H1 (cell line): Measurements from ENCODE around the gene ZNF277. TPM values are rescaled to one million over a fixed set of nuclear protein-coding genes. Genes with fewer than 3 reads are reported as not detected.

Experiments
- CTCF ChIA-PET: fragments of 300-600 bp; sonication (Branson Sonifier 250); formaldehyde crosslinking; loops from one replicate; lab custom pipeline; 2021; ENCODE audit not compliant: partially characterized antibody; lab: Charles Lee
- POLR2A ChIA-PET: fragments of 300-600 bp; sonication (Branson Sonifier 250); formaldehyde crosslinking; loops from one replicate; lab custom pipeline; 2021; ENCODE audit warnings: inconsistent platforms; ENCODE audit not compliant: partially characterized antibody; lab: Charles Lee
- DNase-seq, 2 experiments: peaks; one replicate each; pipeline versions ENCODE4 v3.0.0 to v3.0.0-alpha.2; 2010 to 2022; ENCODE audit warnings: low spot score in 2 of 2, low read depth in 1 of 2, mixed read lengths in 1 of 2
- FAIRE-seq: peaks from 2 replicates; lab custom pipeline; 2011; peaks lifted over from hg19 to GRCh38; lab: Jason Lieb, UNC
- H2AFZ ChIP-seq: 2 replicates; pipeline ENCODE4 v1.8.1; 2012; ENCODE audit warnings: low read length, inconsistent platforms
- H2AK5ac ChIP-seq: 2 replicates; pipeline ENCODE4 v1.6.1; 2013; ENCODE audit warnings: low read depth, low read length
- H2BK120ac ChIP-seq: replicated peaks from 2 replicates; pipeline ENCODE3; 2013; ENCODE audit warnings: low read depth, low read length, inconsistent platforms
- H2BK12ac ChIP-seq: 2 replicates; pipeline ENCODE4 v1.6.1; 2013; ENCODE audit warnings: low read depth, low read length
- H2BK15ac ChIP-seq: 2 replicates; pipeline ENCODE4 v1.6.1; 2013; ENCODE audit warnings: low read length
- H2BK20ac ChIP-seq: 2 replicates; pipeline ENCODE4 v1.6.1; 2013; ENCODE audit warnings: low read length
- H2BK5ac ChIP-seq: 2 replicates; pipeline ENCODE4 v1.6.1; 2013; ENCODE audit warnings: low read depth, low read length
- H3K14ac ChIP-seq: 2 replicates; pipeline ENCODE4 v1.6.1; 2013; ENCODE audit warnings: inconsistent platforms; ENCODE audit not compliant: insufficient read length
- H3K18ac ChIP-seq: 2 replicates; pipeline ENCODE4 v1.6.1; 2013; ENCODE audit warnings: low read length; ENCODE audit errors: extremely low read depth
- H3K23ac ChIP-seq: 2 replicates; pipeline ENCODE4 v1.6.1; 2013; ENCODE audit warnings: inconsistent platforms; ENCODE audit not compliant: insufficient read length
- H3K23me2 ChIP-seq: 2 replicates; pipeline ENCODE4 v1.6.1; 2013; ENCODE audit warnings: low read depth, low read length
- H3K27ac ChIP-seq: 2 replicates; pipeline ENCODE4 v1.6.1; 2011; ENCODE audit warnings: low read depth, low read length, inconsistent platforms
- H3K27me3 ChIP-seq, 4 experiments: replicated peaks in 1 of 4; 1 replicate in 1 of 4; 2 replicates in 3 of 4; pipeline versions ENCODE4 v1.6.1 to v1.8.1; 2011 to 2013; ENCODE audit warnings: low read length in 3 of 4, mild to moderate bottlenecking in 3 of 4, inconsistent platforms in 2 of 4, mixed read lengths in 2 of 4, moderate library complexity in 1 of 4; ENCODE audit not compliant: control insufficient read depth in 3 of 4, insufficient read depth in 3 of 4; ENCODE audit errors: extremely low read depth in 1 of 4
- H3K36me3 ChIP-seq, 4 experiments: 2 replicates each; pipeline versions ENCODE4 v1.6.1 to v1.8.1; 2011 to 2013; ENCODE audit warnings: mild to moderate bottlenecking in 4 of 4, low read length in 3 of 4, moderate library complexity in 2 of 4, control low read depth in 1 of 4, inconsistent platforms in 1 of 4; ENCODE audit not compliant: insufficient read depth in 4 of 4, control insufficient read depth in 2 of 4
- H3K4ac ChIP-seq: replicated peaks from 2 replicates; pipeline ENCODE3; 2013; ENCODE audit warnings: low read length, low read depth, mixed read lengths, inconsistent platforms; ENCODE audit not compliant: insufficient read length
- H3K4me1 ChIP-seq, 4 experiments: replicated peaks in 1 of 4; 1 replicate in 1 of 4; 2 replicates in 3 of 4; pipeline versions ENCODE4 v1.6.1 to v1.8.1; 2011 to 2013; ENCODE audit warnings: low read length in 3 of 4, inconsistent platforms in 2 of 4, mixed read lengths in 1 of 4; ENCODE audit not compliant: insufficient read depth in 4 of 4, control insufficient read depth in 3 of 4
- H3K4me2 ChIP-seq, 2 experiments: 2 replicates each; pipeline versions ENCODE4 v1.6.1 to v1.8.1; 2011 to 2013; ENCODE audit warnings: low read depth in 2 of 2, low read length in 2 of 2, control low read depth in 1 of 2, inconsistent platforms in 1 of 2, mild to moderate bottlenecking in 1 of 2; ENCODE audit not compliant: insufficient read depth in 1 of 2
- H3K4me3 ChIP-seq, 4 experiments: fragments of 200-600, 300-600 bp in 1 of 4; sonication (generic), shearing (Covaris generic), sonication (Bioruptor Twin) in 1 of 4; 2 replicates each; pipeline versions ENCODE4 v1.5.1 to v1.8.1; 2011 to 2016; ENCODE audit warnings: low read length in 4 of 4, low read depth in 3 of 4, control low read depth in 2 of 4, inconsistent platforms in 2 of 4, mild to moderate bottlenecking in 2 of 4, mixed read lengths in 1 of 4, moderate library complexity in 1 of 4; ENCODE audit not compliant: insufficient read depth in 2 of 4; ENCODE audit errors: extremely low read depth in 1 of 4
- H3K56ac ChIP-seq: replicated peaks from 2 replicates; pipeline ENCODE3; 2013; ENCODE audit warnings: low read depth, mild to moderate bottlenecking, mixed read lengths, low read length, inconsistent platforms; ENCODE audit not compliant: insufficient read length
- H3K79me1 ChIP-seq: 2 replicates; pipeline ENCODE4 v1.6.1; 2013; ENCODE audit warnings: low read depth, low read length, control low read depth
- H3K79me2 ChIP-seq, 2 experiments: 2 replicates each; pipeline versions ENCODE4 v1.6.1 to v1.8.1; 2012 to 2013; ENCODE audit warnings: low read length in 2 of 2, mild to moderate bottlenecking in 2 of 2, inconsistent platforms in 1 of 2; ENCODE audit not compliant: insufficient read depth in 2 of 2, control insufficient read depth in 1 of 2
- H3K9ac ChIP-seq, 4 experiments: replicated peaks in 1 of 4; 1 replicate in 1 of 4; 2 replicates in 3 of 4; pipeline versions ENCODE4 v1.6.1 to v1.8.1; 2011 to 2013; ENCODE audit warnings: low read depth in 3 of 4, low read length in 3 of 4, control low read depth in 2 of 4, mild to moderate bottlenecking in 2 of 4, moderate library complexity in 2 of 4, inconsistent platforms in 1 of 4; ENCODE audit errors: extremely low read depth in 1 of 4
- H3K9me3 ChIP-seq, 2 experiments: 2 replicates each; pipeline versions ENCODE4 v1.6.1 to v1.8.1; 2012 to 2013; ENCODE audit warnings: mild to moderate bottlenecking in 2 of 2, moderate library complexity in 2 of 2, control low read depth in 1 of 2, inconsistent platforms in 1 of 2, low read depth in 1 of 2, low read length in 1 of 2, mixed read lengths in 1 of 2; ENCODE audit not compliant: insufficient read depth in 2 of 2
- H4K20me1 ChIP-seq, 2 experiments: replicated peaks in 1 of 2; 2 replicates each; pipeline versions ENCODE3 to v1.8.1; 2011 to 2013; ENCODE audit warnings: inconsistent platforms in 2 of 2, low read length in 2 of 2, mild to moderate bottlenecking in 1 of 2; ENCODE audit not compliant: insufficient read depth in 2 of 2, control insufficient read depth in 1 of 2
- H4K5ac ChIP-seq: 2 replicates; pipeline ENCODE4 v1.6.1; 2013; ENCODE audit warnings: low read length, low read depth, mixed read lengths, inconsistent platforms; ENCODE audit not compliant: insufficient read length
- H4K8ac ChIP-seq: 2 replicates; pipeline ENCODE4 v1.8.0; 2013; ENCODE audit warnings: mild to moderate bottlenecking, moderate library complexity, low read length, inconsistent platforms; ENCODE audit not compliant: insufficient read depth; ENCODE audit errors: extremely low read depth
- H4K91ac ChIP-seq: replicated peaks from 2 replicates; pipeline ENCODE3; 2013; ENCODE audit warnings: low read length, mixed read lengths, inconsistent platforms; ENCODE audit not compliant: insufficient read length
- CHD7 ChIP-seq: fragments of 300-600 bp; sonication (generic); IDR thresholded peaks from 2 replicates; pipeline ENCODE4 v1.7.1; 2012; ENCODE audit warnings: low read length, moderate library complexity, mild to moderate bottlenecking, inconsistent platforms; ENCODE audit not compliant: insufficient replicate concordance
- polyA plus RNA-seq, 7 experiments: library from polyadenylated mRNA; depleted of rRNA in 3 of 7; stranded (reverse) in 5 of 7; unstranded in 2 of 7; fragments of >200 nt in 5 of 7; fragments of 200-250 nt in 2 of 7; gene quantifications; 1 replicate in 5 of 7; 2 replicates in 1 of 7; 4 replicates in 1 of 7; pipeline versions ENCODE4 v1.2.1 to v1.2.3, GENCODE V29; 2011 to 2013; ENCODE audit warnings: missing spikeins in 2 of 7, mixed read lengths in 2 of 7
- total RNA-seq: library from RNA; stranded (reverse); fragmentation: NEBNext Ultra II Directional; extraction: Animal tissue kit (Norgen Biotek cat#: 25700); gene quantifications from 2 replicates; pipeline ENCODE4 v1.2.1, GENCODE V29; 2021

ZNF277 gene
- total and polyA plus RNA-seq, 2 of the 8 experiments (the other 6 are each of a cell fraction or from before 2014, with no cell fraction given): 5.1 to 21.7 TPM

GRCh38 chr7:112358513-112358912 lies 152.0 kb downstream of the ZNF277 start:
- Histone ChIP-seq H3K4me3 (no peak overlapping the region), H3K79me1 (no peaks in the 10 kb centered on the region), H3K79me2 (no peaks in the 10 kb centered on the region), H3K14ac (no peak overlapping the region), H3K18ac (no peak overlapping the region), H2BK120ac (no peak overlapping the region), H4K5ac (no peak overlapping the region), H2BK20ac (no peak overlapping the region), H2BK12ac (no peak overlapping the region), H3K27me3 (no peaks in the 10 kb centered on the region), H2AFZ (no peak overlapping the region), H4K91ac (no peak overlapping the region), H3K9ac (no peak overlapping the region), H4K8ac (no peak overlapping the region), H3K4me2 (no peak overlapping the region), H2BK5ac (no peak overlapping the region), H3K56ac (no peak overlapping the region), H3K4me1 (peaks cover 0 to 3% (median 0%) of the 10 kb centered on the region in 4 experiments; a peak in 2 of 7 replicates), H3K36me3 (no peaks in the 10 kb centered on the region), H2AK5ac (no peak overlapping the region), H3K9me3 (peaks cover 0 to 5% of the 10 kb centered on the region in 2 experiments; a peak in 1 of 4 replicates), H3K23me2 (no peaks in the 10 kb centered on the region), H2BK15ac (no peak overlapping the region), H3K23ac (no peak overlapping the region), H4K20me1 (no peaks in the 10 kb centered on the region), H3K4ac (no peak overlapping the region), H3K27ac (no peak overlapping the region)
- no peak for DNase-seq
- CTCF ChIA-PET: interaction anchor here (1.1 to 1.3 kb wide), 2 partner anchors 9 to 12 kb away, joined by 3 read pairs; no protein-coding TSS in a partner anchor
- POLR2A ChIA-PET: no interaction called here
- no peak for FAIRE-seq
- TF ChIP-seq CHD7: no peak
